HepG2 (cell line): ENCODE data around the gene ASAP2. TPM values are rescaled to one million over a fixed set of nuclear protein-coding genes. Genes with fewer than 3 reads are reported as not detected.
A peak's percentile ranks its signal among the peaks of the same experiment; 100 is the strongest.

ENCODE experiments used
- ARNTL ChIP-seq: sonication (generic); formaldehyde crosslinking; IDR thresholded peaks from 2 replicates; pipeline ENCODE4 v1.4.0; 2020; ENCODE audit warnings: mild to moderate bottlenecking, missing genetic modification reagents
- ATM ChIP-seq: fragments of 450-650 bp; IDR thresholded peaks from 2 replicates; pipeline ENCODE4 v1.7.1; 2017; ENCODE audit warnings: mild to moderate bottlenecking, borderline replicate concordance
- CEBPG ChIP-seq: IDR thresholded peaks from 2 replicates; pipeline ENCODE4 v1.6.1; 2016
- EED ChIP-seq: sonication (generic); formaldehyde crosslinking; IDR thresholded peaks from 2 replicates; pipeline ENCODE4 v1.5.0; 2020; ENCODE audit warnings: mild to moderate bottlenecking, missing genetic modification reagents
- ETV6 ChIP-seq: sonication (generic); formaldehyde crosslinking; conservative IDR thresholded peaks from 2 replicates; pipeline ENCODE4 v1.4.0; 2020; ENCODE audit warnings: missing genetic modification reagents
- GABPB1 ChIP-seq: IDR thresholded peaks from 2 replicates; pipeline ENCODE4 v1.6.1; 2016; ENCODE audit warnings: mild to moderate bottlenecking, missing genetic modification reagents, moderate library complexity, missing compliant biosample characterization
- GATA4 ChIP-seq: sonication (generic); IDR thresholded peaks from 2 replicates; pipeline ENCODE4 v1.6.1; 2016; ENCODE audit warnings: antibody characterized with exemption, low read depth, borderline replicate concordance
- IKZF5 ChIP-seq: IDR thresholded peaks from 2 replicates; pipeline ENCODE4 v1.6.1; 2018; ENCODE audit warnings: missing genetic modification reagents, mild to moderate bottlenecking, missing compliant biosample characterization
- KDM3A ChIP-seq: IDR thresholded peaks from 2 replicates; pipeline ENCODE4 v1.6.1; 2018; ENCODE audit warnings: low read depth, missing compliant biosample characterization
- MIER3 ChIP-seq: IDR thresholded peaks from 2 replicates; pipeline ENCODE4 v1.6.1; 2016; ENCODE audit warnings: missing compliant biosample characterization, borderline replicate concordance
- MXD1 ChIP-seq: sonication (generic); formaldehyde crosslinking; IDR thresholded peaks from 2 replicates; pipeline ENCODE4 v1.4.0; 2020; ENCODE audit warnings: mild to moderate bottlenecking, missing genetic modification reagents
- MZF1 ChIP-seq: sonication (generic); formaldehyde crosslinking; IDR thresholded peaks from 2 replicates; pipeline ENCODE4 v1.8.1; 2023; ENCODE audit warnings: mild to moderate bottlenecking, missing genetic modification reagents, borderline replicate concordance
- NR2F1 ChIP-seq, 2 experiments: fragments of 450-650 bp in 1 of 2; formaldehyde crosslinking in 1 of 2; IDR thresholded peaks; 2 replicates each; pipeline versions ENCODE4 v1.5.0 to v1.6.1; 2016 to 2020; ENCODE audit warnings: mild to moderate bottlenecking in 1 of 2, missing compliant biosample characterization in 1 of 2, missing genetic modification reagents in 1 of 2, moderate library complexity in 1 of 2
- RFX5 ChIP-seq: IDR thresholded peaks from 2 replicates; pipeline ENCODE4 v1.6.1; 2011; ENCODE audit warnings: low read depth, low read length, improper control_type of control experiment
- RFXANK ChIP-seq: IDR thresholded peaks from 2 replicates; pipeline ENCODE4 v1.6.1; 2016
- SMYD3 ChIP-seq: sonication (generic); formaldehyde crosslinking; IDR thresholded peaks from 2 replicates; pipeline ENCODE4 v1.8.1; 2023; ENCODE audit warnings: mild to moderate bottlenecking, missing genetic modification reagents
- YEATS2 ChIP-seq: sonication (generic); formaldehyde crosslinking; IDR thresholded peaks from 2 replicates; pipeline ENCODE4 v1.4.0; 2020; ENCODE audit warnings: missing genetic modification reagents, borderline replicate concordance
- ZMAT5 ChIP-seq: sonication (generic); formaldehyde crosslinking; IDR thresholded peaks from 2 replicates; pipeline ENCODE4 v1.5.0; 2020; ENCODE audit warnings: mild to moderate bottlenecking, low read depth, missing genetic modification reagents, borderline replicate concordance
- ZNF230 ChIP-seq: sonication (generic); formaldehyde crosslinking; IDR thresholded peaks from 2 replicates; pipeline ENCODE4 v1.4.0; 2020; ENCODE audit warnings: mild to moderate bottlenecking, missing genetic modification reagents
- ZNF326 ChIP-seq: sonication (generic); formaldehyde crosslinking; IDR thresholded peaks from 2 replicates; pipeline ENCODE4 v1.4.0; 2020; ENCODE audit warnings: missing genetic modification reagents, borderline replicate concordance
- ZNF331 ChIP-seq: sonication (generic); formaldehyde crosslinking; IDR thresholded peaks from 2 replicates; pipeline ENCODE4 v1.4.0; 2020; ENCODE audit warnings: missing genetic modification reagents
- ZNF354B ChIP-seq: sonication (generic); formaldehyde crosslinking; IDR thresholded peaks from 2 replicates; pipeline ENCODE4 v1.8.0; 2022; ENCODE audit warnings: mild to moderate bottlenecking, missing genetic modification reagents
- ZNF468 ChIP-seq: sonication (generic); formaldehyde crosslinking; IDR thresholded peaks from 2 replicates; pipeline ENCODE4 v1.8.0; 2022; ENCODE audit warnings: mild to moderate bottlenecking, moderate library complexity, missing genetic modification reagents
- ZNF552 ChIP-seq: sonication (generic); formaldehyde crosslinking; IDR thresholded peaks from 2 replicates; pipeline ENCODE4 v1.9.0; 2022; ENCODE audit warnings: missing genetic modification reagents, mild to moderate bottlenecking, borderline replicate concordance
- ZNF589 ChIP-seq: sonication (generic); formaldehyde crosslinking; conservative IDR thresholded peaks from 2 replicates; pipeline ENCODE4 v1.8.0; 2022; ENCODE audit warnings: mild to moderate bottlenecking, moderate library complexity, missing genetic modification reagents
- ZNF615 ChIP-seq: sonication (generic); formaldehyde crosslinking; IDR thresholded peaks from 2 replicates; pipeline ENCODE4 v1.5.0; 2020; ENCODE audit warnings: mild to moderate bottlenecking, missing genetic modification reagents, borderline replicate concordance
- ZNF616 ChIP-seq: sonication (generic); formaldehyde crosslinking; IDR thresholded peaks from 2 replicates; pipeline ENCODE4 v1.5.0; 2020; ENCODE audit warnings: low read depth, mild to moderate bottlenecking, missing genetic modification reagents
- ZNF782 ChIP-seq: sonication (generic); formaldehyde crosslinking; IDR thresholded peaks from 2 replicates; pipeline ENCODE4 v1.4.0; 2020; ENCODE audit warnings: missing genetic modification reagents, mild to moderate bottlenecking, borderline replicate concordance
- ZNF883 ChIP-seq: sonication (generic); formaldehyde crosslinking; IDR thresholded peaks from 2 replicates; pipeline ENCODE4 v1.5.1; 2020; ENCODE audit warnings: mild to moderate bottlenecking, missing genetic modification reagents; ENCODE audit errors: not compliant biosample characterization
- polyA plus RNA-seq, 8 experiments: library from polyadenylated mRNA; depleted of rRNA in 3 of 8; stranded (reverse) in 7 of 8; unstranded in 1 of 8; fragments of >200 nt; fragmentation: Illumina TruSeq in 4 of 8; extraction: Trizol in 4 of 8; gene quantifications; 2 replicates each; pipeline versions ENCODE4 v1.2.1 to v1.2.3, GENCODE V29; 2011 to 2016; ENCODE audit warnings: low read depth in 4 of 8, missing spikeins in 1 of 8, mixed read lengths in 1 of 8; ENCODE audit not compliant: insufficient read depth in 1 of 8
- total RNA-seq, 5 experiments: library from RNA; depleted of rRNA; stranded (reverse); fragments of >200 nt; fragmentation: Illumina TruSeq; extraction: Trizol; gene quantifications; 2 replicates each; pipeline ENCODE4 v1.2.3, GENCODE V29; 2016; ENCODE audit warnings: low read depth in 1 of 5

ASAP2 gene
- total and polyA plus RNA-seq, 2 of the 13 experiments (the other 11 are each of a cell fraction or from before 2014, with no cell fraction given) = 7.3 to 22.3 TPM

GRCh38 chr2:9167718-9168657, 38.6 kb upstream of the ASAP2 start (continued):
- TF ChIP-seq GATA4 = no peak; the same call in 1 of the 2 replicates
- TF ChIP-seq MIER3 (CRISPR knock-in tag) = peak; percentile 84; the same call in 1 of the 2 replicates
- TF ChIP-seq ZNF883 (CRISPR knock-in tag) = no peak
- TF ChIP-seq ATM = no peak
- no peak for TF ChIP-seq ZMAT5
- no peak for TF ChIP-seq ZNF230 (CRISPR knock-in tag)
- TF ChIP-seq EED (CRISPR knock-in tag) = no peak; the same call in 1 of the 2 replicates
- 0 out of 2 replicates have a peak, but pooled peaks have one; percentile 22 for TF ChIP-seq ZNF589
- peak; percentile 43 to 71; a peak in 2 of 4 replicates for TF ChIP-seq NR2F1 (CRISPR knock-in tag; IDR thresholded peaks at IDR 0.05)
- no peak for TF ChIP-seq ZNF354B (CRISPR knock-in tag)
- no peak for TF ChIP-seq MZF1 (CRISPR knock-in tag)
- no peak for TF ChIP-seq ZNF468
- TF ChIP-seq ETV6 = no peak
- TF ChIP-seq MXD1 (CRISPR knock-in tag) = no peak
- TF ChIP-seq ZNF331 (CRISPR knock-in tag) = peak; percentile 90
- TF ChIP-seq RFX5 = no peak
- no peak for TF ChIP-seq ZNF782
- TF ChIP-seq ZNF615 (CRISPR knock-in tag) = no peak
- no peak for TF ChIP-seq ZNF552
- TF ChIP-seq GABPB1 (CRISPR knock-in tag) = peak; percentile 41; the same call in 1 of the 2 replicates
- no peak for TF ChIP-seq ZNF326 (CRISPR knock-in tag)
- no peak for TF ChIP-seq RFXANK (CRISPR knock-in tag)
- TF ChIP-seq ZNF616 (CRISPR knock-in tag) = 0 out of 2 replicates have a peak, but pooled peaks have one; percentile 37
- peak; percentile 75; the same call in 1 of the 2 replicates for TF ChIP-seq YEATS2
- peak; percentile 94 for TF ChIP-seq KDM3A (CRISPR knock-in tag)
- TF ChIP-seq SMYD3 = no peak; the same call in 1 of the 2 replicates
- no peak for TF ChIP-seq ARNTL
- peak; percentile 73 for TF ChIP-seq CEBPG (CRISPR knock-in tag)
- TF ChIP-seq IKZF5 (CRISPR knock-in tag) = peak; percentile 77
